HEK293 (cell line): ENCODE data around the gene RUNX1.

Experiments used
- CTCF ChIA-PET: fragments of 350-600 bp; formaldehyde crosslinking; extraction: SDS; loops from one replicate; lab custom pipeline; 2021; ENCODE audit warnings: antibody characterized with exemption; lab: Yijun Ruan, JAX
- POLR2A ChIA-PET: fragments of 300-600 bp; formaldehyde crosslinking; extraction: SDS; loops from one replicate; lab custom pipeline; 2020; ENCODE audit warnings: antibody characterized with exemption, inconsistent platforms; lab: Yijun Ruan, JAX
- H3K27ac ChIP-seq: fragments of 200-500 bp; sonication (Bioruptor generic); 2 replicates; pipeline ENCODE4 v1.5.1; 2014; ENCODE audit warnings: low read depth, low read length, control low read depth, inconsistent platforms; ENCODE audit errors: extremely low read depth
- H3K36me3 ChIP-seq, 2 experiments: fragments of 200-500 bp in 1 of 2; sonication (Bioruptor generic) in 1 of 2; 1 replicate in 1 of 2; 2 replicates in 1 of 2; pipeline ENCODE4 v1.5.1; 2014 to 2017; ENCODE audit warnings: inconsistent platforms in 2 of 2, low read length in 2 of 2; ENCODE audit not compliant: control insufficient read depth in 2 of 2, insufficient read depth in 1 of 2
- H3K4me1 ChIP-seq: fragments of 200-500 bp; sonication (Bioruptor generic); 2 replicates; pipeline ENCODE4 v1.5.1; 2014; ENCODE audit warnings: mild to moderate bottlenecking, low read length, inconsistent platforms; ENCODE audit not compliant: control insufficient read depth, insufficient read depth
- H3K4me3 ChIP-seq: 2 replicates; pipeline ENCODE4 v1.5.1; 2011; ENCODE audit warnings: low read depth, mild to moderate bottlenecking, control low read depth, low read length, moderate library complexity
- H3K9me3 ChIP-seq: fragments of 200-500 bp; sonication (Bioruptor generic); 2 replicates; pipeline ENCODE4 v1.5.1; 2014; ENCODE audit warnings: low read depth, low read length, inconsistent platforms; ENCODE audit not compliant: control insufficient read depth, insufficient read depth
- BCL11A ChIP-seq: fragments of 450-650 bp; formaldehyde crosslinking; IDR thresholded peaks from 2 replicates; pipeline ENCODE4 v1.5.1; 2016; ENCODE audit warnings: low read depth, missing biosample characterization, missing genetic modification characterization
- EGR2 ChIP-seq: fragments of 450-650 bp; formaldehyde crosslinking; IDR thresholded peaks from 2 replicates; pipeline ENCODE4 v1.5.1; 2016; ENCODE audit warnings: low read depth, missing biosample characterization, missing genetic modification characterization
- HOXA7 ChIP-seq: sonication (generic); formaldehyde crosslinking; IDR thresholded peaks from 2 replicates; pipeline ENCODE4 v1.8.1; 2022; ENCODE audit warnings: missing genetic modification reagents, borderline replicate concordance
- HOXD13 ChIP-seq: sonication (generic); formaldehyde crosslinking; IDR thresholded peaks from 2 replicates; pipeline ENCODE4 v1.8.0; 2022; ENCODE audit warnings: missing genetic modification reagents, borderline replicate concordance
- KLF17 ChIP-seq: fragments of 450-650 bp; formaldehyde crosslinking; IDR thresholded peaks from 2 replicates; pipeline ENCODE4 v1.5.1; 2016; ENCODE audit warnings: missing biosample characterization, missing genetic modification characterization
- PRDM2 ChIP-seq: fragments of 450-650 bp; formaldehyde crosslinking; IDR thresholded peaks from 2 replicates; pipeline ENCODE4 v1.5.1; 2016; ENCODE audit warnings: missing biosample characterization, missing genetic modification characterization, borderline replicate concordance
- RBAK ChIP-seq: fragments of 450-650 bp; formaldehyde crosslinking; IDR thresholded peaks from 2 replicates; pipeline ENCODE4 v1.5.1; 2016; ENCODE audit warnings: missing biosample characterization, missing genetic modification characterization
- SCRT1 ChIP-seq: fragments of 450-650 bp; formaldehyde crosslinking; IDR thresholded peaks from 2 replicates; pipeline ENCODE4 v1.5.1; 2016; ENCODE audit warnings: missing biosample characterization, missing genetic modification characterization, borderline replicate concordance
- YY1 ChIP-seq: fragments of 450-650 bp; formaldehyde crosslinking; IDR thresholded peaks from 2 replicates; pipeline ENCODE4 v1.5.1; 2018; ENCODE audit warnings: missing biosample characterization, missing genetic modification characterization
- YY2 ChIP-seq: fragments of 450-650 bp; formaldehyde crosslinking; IDR thresholded peaks from 2 replicates; pipeline ENCODE4 v1.5.1; 2016; ENCODE audit warnings: missing biosample characterization, missing genetic modification characterization
- ZBTB6 ChIP-seq: fragments of 450-650 bp; formaldehyde crosslinking; IDR thresholded peaks from 2 replicates; pipeline ENCODE4 v1.5.1; 2017; ENCODE audit warnings: missing biosample characterization, missing genetic modification characterization
- ZFP69B ChIP-seq: fragments of 450-650 bp; formaldehyde crosslinking; IDR thresholded peaks from 2 replicates; pipeline ENCODE4 v1.5.1; 2016; ENCODE audit warnings: missing biosample characterization, missing genetic modification characterization
- ZNF112 ChIP-seq: fragments of 450-650 bp; formaldehyde crosslinking; IDR thresholded peaks from 2 replicates; pipeline ENCODE4 v1.5.0; 2017; ENCODE audit warnings: missing biosample characterization, missing genetic modification characterization
- ZNF114 ChIP-seq: fragments of 450-650 bp; formaldehyde crosslinking; IDR thresholded peaks from 2 replicates; pipeline ENCODE4 v1.5.0; 2017; ENCODE audit warnings: missing biosample characterization, missing genetic modification characterization
- ZNF148 ChIP-seq: fragments of 450-650 bp; formaldehyde crosslinking; IDR thresholded peaks from 2 replicates; pipeline ENCODE4 v1.5.0; 2017; ENCODE audit warnings: missing biosample characterization, missing genetic modification characterization, borderline replicate concordance
- ZNF223 ChIP-seq: fragments of 450-650 bp; formaldehyde crosslinking; IDR thresholded peaks from 2 replicates; pipeline ENCODE4 v1.5.1; 2016; ENCODE audit warnings: missing biosample characterization, missing genetic modification characterization
- ZNF416 ChIP-seq: fragments of 450-650 bp; formaldehyde crosslinking; IDR thresholded peaks from 2 replicates; pipeline ENCODE4 v1.5.1; 2016; ENCODE audit warnings: missing biosample characterization, missing genetic modification characterization
- ZNF433 ChIP-seq: fragments of 450-650 bp; formaldehyde crosslinking; IDR thresholded peaks from 2 replicates; pipeline ENCODE4 v1.5.1; 2016; ENCODE audit warnings: missing biosample characterization, missing genetic modification characterization, low read depth
- ZNF514 ChIP-seq: fragments of 450-650 bp; formaldehyde crosslinking; IDR thresholded peaks from 2 replicates; pipeline ENCODE4 v1.5.1; 2016; ENCODE audit warnings: missing biosample characterization, missing genetic modification characterization
- ZNF600 ChIP-seq: fragments of 450-650 bp; formaldehyde crosslinking; IDR thresholded peaks from 2 replicates; pipeline ENCODE4 v1.5.1; 2016; ENCODE audit warnings: missing biosample characterization, missing genetic modification characterization
- ZNF670 ChIP-seq: fragments of 450-650 bp; formaldehyde crosslinking; IDR thresholded peaks from 2 replicates; pipeline ENCODE4 v1.5.1; 2016; ENCODE audit warnings: missing biosample characterization, missing genetic modification characterization, low read depth
- ZNF747 ChIP-seq: fragments of 450-650 bp; formaldehyde crosslinking; IDR thresholded peaks from 2 replicates; pipeline ENCODE4 v1.5.1; 2016; ENCODE audit warnings: missing biosample characterization, missing genetic modification characterization
- ZNF837 ChIP-seq: fragments of 450-650 bp; formaldehyde crosslinking; IDR thresholded peaks from 2 replicates; pipeline ENCODE4 v1.5.1; 2016; ENCODE audit warnings: missing biosample characterization, missing genetic modification characterization
- ZSCAN23 ChIP-seq: fragments of 450-650 bp; formaldehyde crosslinking; IDR thresholded peaks from 2 replicates; pipeline ENCODE4 v1.5.1; 2016; ENCODE audit warnings: missing biosample characterization, missing genetic modification characterization
- ZSCAN30 ChIP-seq: fragments of 450-650 bp; IDR thresholded peaks from 2 replicates; pipeline ENCODE4 v1.5.1; 2018; ENCODE audit warnings: missing biosample characterization, mild to moderate bottlenecking, missing genetic modification characterization, moderate library complexity

The RUNX1 gene

DNA sequence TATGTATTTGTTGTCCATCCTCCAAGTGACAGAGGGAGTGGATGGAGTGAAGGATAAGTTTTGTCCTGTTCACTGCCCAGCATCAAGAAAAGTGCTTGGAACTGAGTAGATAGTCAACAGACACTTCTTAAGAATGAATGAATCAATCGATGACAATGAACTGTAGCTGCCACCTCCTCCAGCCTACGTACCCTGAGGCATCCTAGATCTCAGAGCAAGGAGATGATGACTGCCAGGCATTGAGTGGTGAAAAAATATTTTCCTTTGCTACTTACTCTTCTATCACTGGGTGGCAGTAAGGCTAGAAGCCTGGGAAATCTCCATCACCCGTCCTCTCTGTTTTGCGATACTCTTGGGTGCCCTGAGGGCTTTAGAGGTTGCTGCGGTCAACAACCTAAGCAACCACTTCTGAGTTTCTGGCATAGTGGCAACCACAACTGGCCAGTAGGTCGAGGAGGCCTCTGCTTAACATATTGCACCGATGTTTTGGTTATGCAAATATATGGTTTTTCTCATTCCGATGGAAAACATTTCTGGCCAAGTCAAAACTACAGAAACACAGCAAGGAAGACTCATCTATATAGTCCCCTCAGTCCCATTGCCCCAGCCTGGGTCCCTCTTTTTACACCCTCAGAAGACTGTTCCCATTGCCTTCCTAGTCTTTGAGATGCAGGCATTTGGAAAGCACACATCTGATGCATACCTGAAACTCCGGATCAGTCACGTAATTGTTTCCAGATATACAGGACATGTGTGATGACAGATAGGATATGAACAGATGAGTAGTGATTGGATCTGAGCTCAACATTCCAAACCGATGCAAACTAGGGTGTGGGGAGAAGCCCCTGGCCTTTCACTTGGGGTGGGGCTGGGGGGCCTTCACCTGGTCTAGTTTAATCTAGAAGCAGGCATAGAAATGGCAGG is 136.8 kb downstream of the RUNX1 start:
- Histone ChIP-seq H3K4me1 (no peaks in the 10 kb centered on the region), H3K36me3 (no peaks in the 10 kb centered on the region), H3K4me3 (no peak overlapping the region), H3K9me3 (no peaks in the 10 kb centered on the region), H3K27ac (no peak overlapping the region)
- POLR2A ChIA-PET = no interaction called here
- TF ChIP-seq ZNF600 (tag by site-specific recombination) (no peak), KLF17 (no peak), ZNF223 (tag by site-specific recombination) (no peak), PRDM2 (no peak), HOXA7 (CRISPR knock-in tag) (no peak), ZNF514 (tag by site-specific recombination) (no peak), ZFP69B (tag by site-specific recombination) (no peak), ZSCAN30 (no peak), BCL11A (no peak), YY2 (no peak), ZNF114 (tag by site-specific recombination) (no peak), ZNF837 (tag by site-specific recombination) (no peak)
- CTCF ChIA-PET = interaction anchor here (0.5 to 0.6 kb wide), 2 partner anchors 115 to 397 kb away, joined by 3 read pairs; no protein-coding TSS in a partner anchor

DNA sequence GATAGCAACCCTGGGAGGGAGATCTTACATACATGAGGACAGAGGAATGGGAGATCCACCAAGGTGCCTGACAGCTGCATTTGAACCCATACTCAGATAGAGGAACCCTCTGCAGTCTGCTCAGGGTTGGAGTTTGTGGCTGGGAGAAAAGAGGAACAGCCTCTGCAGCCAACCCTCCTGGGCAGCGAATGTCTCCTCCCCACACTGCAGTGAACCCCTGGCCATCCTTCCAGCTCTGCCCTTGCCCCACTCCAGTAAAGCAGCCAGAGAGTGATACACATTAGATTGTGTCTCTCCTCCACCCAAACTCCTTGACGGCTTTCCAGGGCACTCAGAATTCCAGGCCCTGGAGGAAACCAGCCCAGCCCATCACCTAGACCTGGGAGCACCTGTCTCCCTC is 137.7 kb downstream of the RUNX1 start:
- H3K27ac ChIP-seq = no peak overlapping the region
- ChIA-PET POLR2A (no interaction called here), CTCF (interaction anchor here (0.6 to 0.7 kb wide), 2 partner anchors 115 to 148 kb away, joined by 3 read pairs; no protein-coding TSS in a partner anchor)
- no peaks in the 10 kb centered on the region for H3K4me1 ChIP-seq
- H3K4me3 ChIP-seq = no peak overlapping the region
- H3K36me3 ChIP-seq = no peaks in the 10 kb centered on the region
- no peaks in the 10 kb centered on the region for H3K9me3 ChIP-seq
- TF ChIP-seq RBAK (tag by site-specific recombination) (no peak), EGR2 (no peak), YY1 (tag by site-specific recombination) (no peak), ZNF670 (tag by site-specific recombination) (no peak), ZNF433 (tag by site-specific recombination) (no peak), ZNF148 (tag by site-specific recombination) (no peak), ZNF112 (tag by site-specific recombination) (no peak), ZNF747 (tag by site-specific recombination) (no peak), SCRT1 (tag by site-specific recombination) (no peak), ZSCAN23 (tag by site-specific recombination) (no peak), HOXD13 (no peak), ZBTB6 (tag by site-specific recombination) (no peak), ZNF416 (tag by site-specific recombination) (no peak)
